ENCODE results near the gene SEMA3A.

- TF ChIP-seq CTCF (conservative IDR thresholded peaks at IDR 0.05; ENCODE audit: low read depth in 2 of 2) = no peak
- TF ChIP-seq REST (IDR thresholded peaks at IDR 0.05; ENCODE audit: unreplicated experiment) = no peak
- TF ChIP-seq EZH2phosphoT487 (IDR thresholded peaks at IDR 0.05; ENCODE audit: unreplicated experiment) = no peak
- TF ChIP-seq POLR2AphosphoS5 (IDR thresholded peaks at IDR 0.05; ENCODE audit: low read depth) = no peak
- no peak for TF ChIP-seq ZNF114 (CRISPR knock-in tag; IDR thresholded peaks at IDR 0.05)
- TF ChIP-seq EZH2 (IDR thresholded peaks at IDR 0.05; ENCODE audit: low read depth, unreplicated experiment) = no peak
- TF ChIP-seq CREB1 (CRISPR knock-in tag; IDR thresholded peaks at IDR 0.05; ENCODE audit: low read depth) = no peak
- TF ChIP-seq STAT1 (IDR thresholded peaks at IDR 0.05; ENCODE audit: unreplicated experiment) = no peak
- no peak for TF ChIP-seq JUNB (IDR thresholded peaks at IDR 0.05; ENCODE audit: unreplicated experiment)
- no peak for TF ChIP-seq ETS1 (IDR thresholded peaks at IDR 0.05)
Measured at GRCh38 chr7:84216472-84216871, 21.9 kb upstream of the SEMA3A start.
